HEK293 (cell line): Measurements from ENCODE around the gene FOXD3.

Experiments
- CTCF ChIA-PET: fragments of 350-600 bp; formaldehyde crosslinking; extraction: SDS; loops from one replicate; lab custom pipeline; 2021; ENCODE audit warnings: antibody characterized with exemption; lab: Yijun Ruan, JAX
- POLR2A ChIA-PET: fragments of 300-600 bp; formaldehyde crosslinking; extraction: SDS; loops from one replicate; lab custom pipeline; 2020; ENCODE audit warnings: antibody characterized with exemption, inconsistent platforms; lab: Yijun Ruan, JAX
- H3K27ac ChIP-seq: fragments of 200-500 bp; sonication (Bioruptor generic); 2 replicates; pipeline ENCODE4 v1.5.1; 2014; ENCODE audit warnings: low read depth, low read length, control low read depth, inconsistent platforms; ENCODE audit errors: extremely low read depth
- H3K36me3 ChIP-seq, 2 experiments: fragments of 200-500 bp in 1 of 2; sonication (Bioruptor generic) in 1 of 2; 1 replicate in 1 of 2; 2 replicates in 1 of 2; pipeline ENCODE4 v1.5.1; 2014 to 2017; ENCODE audit warnings: inconsistent platforms in 2 of 2, low read length in 2 of 2; ENCODE audit not compliant: control insufficient read depth in 2 of 2, insufficient read depth in 1 of 2
- H3K4me1 ChIP-seq: fragments of 200-500 bp; sonication (Bioruptor generic); 2 replicates; pipeline ENCODE4 v1.5.1; 2014; ENCODE audit warnings: mild to moderate bottlenecking, low read length, inconsistent platforms; ENCODE audit not compliant: control insufficient read depth, insufficient read depth
- H3K4me3 ChIP-seq: 2 replicates; pipeline ENCODE4 v1.5.1; 2011; ENCODE audit warnings: low read depth, mild to moderate bottlenecking, control low read depth, low read length, moderate library complexity
- H3K9me3 ChIP-seq: fragments of 200-500 bp; sonication (Bioruptor generic); 2 replicates; pipeline ENCODE4 v1.5.1; 2014; ENCODE audit warnings: low read depth, low read length, inconsistent platforms; ENCODE audit not compliant: control insufficient read depth, insufficient read depth
- HIC1 ChIP-seq: fragments of 450-650 bp; formaldehyde crosslinking; IDR thresholded peaks from 2 replicates; pipeline ENCODE4 v1.5.1; 2016; ENCODE audit warnings: missing biosample characterization, missing genetic modification characterization
- KLF17 ChIP-seq: fragments of 450-650 bp; formaldehyde crosslinking; IDR thresholded peaks from 2 replicates; pipeline ENCODE4 v1.5.1; 2016; ENCODE audit warnings: missing biosample characterization, missing genetic modification characterization
- OSR2 ChIP-seq: fragments of 450-650 bp; formaldehyde crosslinking; IDR thresholded peaks from 2 replicates; pipeline ENCODE4 v1.5.1; 2016; ENCODE audit warnings: missing biosample characterization, missing genetic modification characterization
- SCRT1 ChIP-seq: fragments of 450-650 bp; formaldehyde crosslinking; IDR thresholded peaks from 2 replicates; pipeline ENCODE4 v1.5.1; 2016; ENCODE audit warnings: missing biosample characterization, missing genetic modification characterization, borderline replicate concordance
- WT1 ChIP-seq: fragments of 450-650 bp; formaldehyde crosslinking; IDR thresholded peaks from 2 replicates; pipeline ENCODE4 v1.5.1; 2016; ENCODE audit warnings: missing biosample characterization, missing genetic modification characterization
- ZBTB26 ChIP-seq: fragments of 450-650 bp; formaldehyde crosslinking; optimal IDR thresholded peaks from 2 replicates; pipeline ENCODE3; 2016; ENCODE audit warnings: missing biosample characterization, mild to moderate bottlenecking, missing genetic modification characterization
- ZBTB44 ChIP-seq: fragments of 450-650 bp; IDR thresholded peaks from 2 replicates; pipeline ENCODE4 v1.5.1; 2018; ENCODE audit warnings: missing biosample characterization, mild to moderate bottlenecking, missing genetic modification characterization
- ZBTB8A ChIP-seq: fragments of 450-650 bp; formaldehyde crosslinking; IDR thresholded peaks from 2 replicates; pipeline ENCODE4 v1.5.1; 2016; ENCODE audit warnings: missing biosample characterization, missing genetic modification characterization
- ZEB2 ChIP-seq: fragments of 450-650 bp; formaldehyde crosslinking; IDR thresholded peaks from 2 replicates; pipeline ENCODE4 v1.5.1; 2016; ENCODE audit warnings: missing biosample characterization, missing genetic modification characterization
- ZNF10 ChIP-seq: fragments of 450-650 bp; formaldehyde crosslinking; IDR thresholded peaks from 2 replicates; pipeline ENCODE4 v1.5.1; 2017; ENCODE audit warnings: missing biosample characterization, missing genetic modification characterization
- ZNF157 ChIP-seq: fragments of 450-650 bp; formaldehyde crosslinking; IDR thresholded peaks from 2 replicates; pipeline ENCODE4 v1.5.1; 2016; ENCODE audit warnings: missing biosample characterization, missing genetic modification characterization
- ZNF16 ChIP-seq: fragments of 450-650 bp; formaldehyde crosslinking; IDR thresholded peaks from 2 replicates; pipeline ENCODE4 v1.5.1; 2016; ENCODE audit warnings: low read depth, missing biosample characterization, missing genetic modification characterization
- ZNF335 ChIP-seq: fragments of 450-650 bp; formaldehyde crosslinking; conservative IDR thresholded peaks from 2 replicates; pipeline ENCODE4 v1.5.1; 2016; ENCODE audit warnings: missing biosample characterization, missing genetic modification characterization
- ZNF473 ChIP-seq: fragments of 450-650 bp; formaldehyde crosslinking; IDR thresholded peaks from 2 replicates; pipeline ENCODE4 v1.5.1; 2017; ENCODE audit warnings: missing biosample characterization, missing genetic modification characterization
- ZNF521 ChIP-seq: fragments of 450-650 bp; formaldehyde crosslinking; IDR thresholded peaks from 2 replicates; pipeline ENCODE4 v1.5.1; 2017; ENCODE audit warnings: missing biosample characterization, mild to moderate bottlenecking, missing genetic modification characterization
- ZNF580 ChIP-seq: fragments of 450-650 bp; formaldehyde crosslinking; IDR thresholded peaks from 2 replicates; pipeline ENCODE4 v1.5.1; 2016; ENCODE audit warnings: missing biosample characterization, missing genetic modification characterization
- ZNF677 ChIP-seq: fragments of 450-650 bp; IDR thresholded peaks from 2 replicates; pipeline ENCODE4 v1.5.0; 2018; ENCODE audit warnings: missing biosample characterization, mild to moderate bottlenecking, missing genetic modification characterization, moderate library complexity
- ZNF777 ChIP-seq: fragments of 450-650 bp; formaldehyde crosslinking; IDR thresholded peaks from 2 replicates; pipeline ENCODE4 v1.5.1; 2017; ENCODE audit warnings: missing biosample characterization, missing genetic modification characterization, borderline replicate concordance
- ZNF791 ChIP-seq: fragments of 450-650 bp; formaldehyde crosslinking; IDR thresholded peaks from 2 replicates; pipeline ENCODE4 v1.5.1; 2016; ENCODE audit warnings: missing biosample characterization, missing genetic modification characterization
- ZSCAN4 ChIP-seq: fragments of 450-650 bp; formaldehyde crosslinking; IDR thresholded peaks from 2 replicates; pipeline ENCODE4 v1.5.1; 2017; ENCODE audit warnings: missing biosample characterization, missing genetic modification characterization
- TF ChIP-seq, protein P1 (sequence below): fragments of 450-650 bp; formaldehyde crosslinking; IDR thresholded peaks from 2 replicates; pipeline ENCODE4 v1.5.1; 2016; ENCODE audit warnings: missing biosample characterization, missing genetic modification characterization
- TF ChIP-seq, protein P2 (sequence below): fragments of 450-650 bp; formaldehyde crosslinking; IDR thresholded peaks from 2 replicates; pipeline ENCODE4 v1.5.1; 2016; ENCODE audit warnings: missing biosample characterization, missing genetic modification characterization

FOXD3 gene

GRCh38 chr1:63323865-63324778 is 1.8 kb downstream of the FOXD3 start:
- no peaks in the 10 kb centered on the region for H3K36me3 ChIP-seq
- H3K4me3 ChIP-seq, result peak overlapping the region; percentile 47
- peak overlapping the region; percentile 83 for H3K27ac ChIP-seq
- CTCF ChIA-PET, result interaction anchor here (0.6 to 0.7 kb wide), 3 partner anchors 188 to 323 kb away, joined by 3 read pairs; no protein-coding TSS in a partner anchor
- POLR2A ChIA-PET, result interaction anchor here (0.6 to 1.1 kb wide), 5 partner anchors 8 to 43 kb away, joined by 3 to 5 read pairs (median 4); partner anchors contain the start of gene ALG6
- peaks cover 5% of the 10 kb centered on the region; the same call in 1 of the 2 replicates for H3K4me1 ChIP-seq
- H3K9me3 ChIP-seq, result no peaks in the 10 kb centered on the region
- 0 out of 2 replicates have a peak, but pooled peaks have one; percentile 22 for TF ChIP-seq ZNF777 (tag by site-specific recombination)
- no peak for TF ChIP-seq ZNF157 (tag by site-specific recombination)
- TF ChIP-seq HIC1 (tag by site-specific recombination), result no peak
- TF ChIP-seq ZBTB26 (tag by site-specific recombination), result peak; percentile 58
- TF ChIP-seq WT1 (tag by site-specific recombination), result no peak
- no peak for TF ChIP-seq ZNF791 (tag by site-specific recombination)
- TF ChIP-seq OSR2 (tag by site-specific recombination), result no peak
- TF ChIP-seq ZBTB8A (tag by site-specific recombination), result peak; percentile 55; the same call in 1 of the 2 replicates
- TF ChIP-seq ZNF16 (tag by site-specific recombination), result no peak
- TF ChIP-seq ZNF677 (tag by site-specific recombination), result 0 out of 2 replicates have a peak, but pooled peaks have one; percentile 14
- TF ChIP-seq ZNF335 (tag by site-specific recombination), result no peak
- no peak for TF ChIP-seq ZSCAN4 (tag by site-specific recombination)
- TF ChIP-seq, protein P1, sequence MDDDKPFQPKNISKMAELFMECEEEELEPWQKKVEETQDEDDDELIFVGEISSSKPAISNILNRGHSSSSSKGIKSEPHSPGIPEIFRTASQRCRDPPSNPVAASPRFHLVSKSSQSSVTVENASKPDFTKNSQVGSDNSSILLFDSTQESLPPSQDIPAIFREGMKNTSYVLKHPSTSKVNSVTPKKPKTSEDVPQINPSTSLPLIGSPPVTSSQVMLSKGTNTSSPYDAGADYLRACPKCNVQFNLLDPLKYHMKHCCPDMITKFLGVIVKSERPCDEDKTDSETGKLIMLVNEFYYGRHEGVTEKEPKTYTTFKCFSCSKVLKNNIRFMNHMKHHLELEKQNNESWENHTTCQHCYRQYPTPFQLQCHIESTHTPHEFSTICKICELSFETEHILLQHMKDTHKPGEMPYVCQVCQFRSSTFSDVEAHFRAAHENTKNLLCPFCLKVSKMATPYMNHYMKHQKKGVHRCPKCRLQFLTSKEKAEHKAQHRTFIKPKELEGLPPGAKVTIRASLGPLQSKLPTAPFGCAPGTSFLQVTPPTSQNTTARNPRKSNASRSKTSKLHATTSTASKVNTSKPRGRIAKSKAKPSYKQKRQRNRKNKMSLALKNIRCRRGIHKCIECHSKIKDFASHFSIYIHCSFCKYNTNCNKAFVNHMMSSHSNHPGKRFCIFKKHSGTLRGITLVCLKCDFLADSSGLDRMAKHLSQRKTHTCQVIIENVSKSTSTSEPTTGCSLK (tag by site-specific recombination), result no peak
- TF ChIP-seq ZNF473 (tag by site-specific recombination), result no peak
- TF ChIP-seq KLF17 (tag by site-specific recombination), result no peak
- no peak for TF ChIP-seq ZNF580 (tag by site-specific recombination)
- no peak for TF ChIP-seq ZNF10
- no peak; the same call in 1 of the 2 replicates for TF ChIP-seq ZEB2 (tag by site-specific recombination)
- TF ChIP-seq, protein P2, sequence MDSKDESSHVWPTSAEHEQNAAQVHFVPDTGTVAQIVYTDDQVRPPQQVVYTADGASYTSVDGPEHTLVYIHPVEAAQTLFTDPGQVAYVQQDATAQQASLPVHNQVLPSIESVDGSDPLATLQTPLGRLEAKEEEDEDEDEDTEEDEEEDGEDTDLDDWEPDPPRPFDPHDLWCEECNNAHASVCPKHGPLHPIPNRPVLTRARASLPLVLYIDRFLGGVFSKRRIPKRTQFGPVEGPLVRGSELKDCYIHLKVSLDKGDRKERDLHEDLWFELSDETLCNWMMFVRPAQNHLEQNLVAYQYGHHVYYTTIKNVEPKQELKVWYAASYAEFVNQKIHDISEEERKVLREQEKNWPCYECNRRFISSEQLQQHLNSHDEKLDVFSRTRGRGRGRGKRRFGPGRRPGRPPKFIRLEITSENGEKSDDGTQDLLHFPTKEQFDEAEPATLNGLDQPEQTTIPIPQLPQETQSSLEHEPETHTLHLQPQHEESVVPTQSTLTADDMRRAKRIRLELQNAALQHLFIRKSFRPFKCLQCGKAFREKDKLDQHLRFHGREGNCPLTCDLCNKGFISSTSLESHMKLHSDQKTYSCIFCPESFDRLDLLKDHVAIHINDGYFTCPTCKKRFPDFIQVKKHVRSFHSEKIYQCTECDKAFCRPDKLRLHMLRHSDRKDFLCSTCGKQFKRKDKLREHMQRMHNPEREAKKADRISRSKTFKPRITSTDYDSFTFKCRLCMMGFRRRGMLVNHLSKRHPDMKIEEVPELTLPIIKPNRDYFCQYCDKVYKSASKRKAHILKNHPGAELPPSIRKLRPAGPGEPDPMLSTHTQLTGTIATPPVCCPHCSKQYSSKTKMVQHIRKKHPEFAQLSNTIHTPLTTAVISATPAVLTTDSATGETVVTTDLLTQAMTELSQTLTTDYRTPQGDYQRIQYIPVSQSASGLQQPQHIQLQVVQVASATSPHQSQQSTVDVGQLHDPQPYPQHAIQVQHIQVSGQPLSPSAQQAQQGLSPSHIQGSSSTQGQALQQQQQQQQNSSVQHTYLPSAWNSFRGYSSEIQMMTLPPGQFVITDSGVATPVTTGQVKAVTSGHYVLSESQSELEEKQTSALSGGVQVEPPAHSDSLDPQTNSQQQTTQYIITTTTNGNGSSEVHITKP, result no peak; the same call in 1 of the 2 replicates
- TF ChIP-seq ZBTB44 (tag by site-specific recombination), result no peak
- no peak for TF ChIP-seq ZNF521 (tag by site-specific recombination)
- TF ChIP-seq SCRT1 (tag by site-specific recombination), result no peak
